Glutamatergic neuron (in vitro differentiated cells): ENCODE results near the gene HOXB4. TPM values are rescaled to one million over a fixed set of nuclear protein-coding genes. Genes with fewer than 3 reads are reported as not detected.

Source experiments
- DNase-seq: peaks from one replicate; pipeline ENCODE4 v3.0.0; 2022
- H3K27ac Mint-ChIP-seq: one replicate; pipeline ENCODE4 v1.8.0; 2020; ENCODE audit warnings: mild to moderate bottlenecking, mixed read lengths, inconsistent platforms; ENCODE audit not compliant: unreplicated experiment
- H3K27me3 Mint-ChIP-seq: one replicate; pipeline ENCODE4 v1.8.0; 2020; ENCODE audit warnings: mild to moderate bottlenecking, moderate library complexity, mixed read lengths, inconsistent platforms; ENCODE audit not compliant: unreplicated experiment
- H3K36me3 Mint-ChIP-seq: one replicate; pipeline ENCODE4 v1.8.0; 2020; ENCODE audit warnings: mild to moderate bottlenecking, mixed read lengths, inconsistent platforms; ENCODE audit not compliant: unreplicated experiment
- H3K4me1 Mint-ChIP-seq: one replicate; pipeline ENCODE4 v1.8.0; 2020; ENCODE audit warnings: mild to moderate bottlenecking, low read depth, mixed read lengths, inconsistent platforms; ENCODE audit not compliant: unreplicated experiment
- H3K4me3 Mint-ChIP-seq: one replicate; pipeline ENCODE4 v1.8.0; 2020; ENCODE audit warnings: mild to moderate bottlenecking, mixed read lengths, inconsistent platforms; ENCODE audit not compliant: unreplicated experiment
- H3K9me3 Mint-ChIP-seq: one replicate; pipeline ENCODE4 v1.8.0; 2020; ENCODE audit warnings: mild to moderate bottlenecking, moderate library complexity, mixed read lengths, inconsistent platforms; ENCODE audit not compliant: unreplicated experiment
- total RNA-seq: library from RNA; stranded (reverse); fragmentation: NEBNext Ultra II Directional; extraction: Animal tissue kit (Norgen Biotek cat#: 25700); gene quantifications from one replicate; pipeline ENCODE4 v1.2.1, GENCODE V29; 2021; ENCODE audit not compliant: unreplicated experiment
- TF ChIP-seq, protein P1 (sequence below): fragments of 200-600 bp; sonication (generic); IDR thresholded peaks from one replicate; pipeline ENCODE4 v1.5.0; 2021; ENCODE audit not compliant: partially characterized antibody, unreplicated experiment

Gene HOXB4
- total RNA-seq, 1 donor from 2014 or later, result not detected

DNA sequence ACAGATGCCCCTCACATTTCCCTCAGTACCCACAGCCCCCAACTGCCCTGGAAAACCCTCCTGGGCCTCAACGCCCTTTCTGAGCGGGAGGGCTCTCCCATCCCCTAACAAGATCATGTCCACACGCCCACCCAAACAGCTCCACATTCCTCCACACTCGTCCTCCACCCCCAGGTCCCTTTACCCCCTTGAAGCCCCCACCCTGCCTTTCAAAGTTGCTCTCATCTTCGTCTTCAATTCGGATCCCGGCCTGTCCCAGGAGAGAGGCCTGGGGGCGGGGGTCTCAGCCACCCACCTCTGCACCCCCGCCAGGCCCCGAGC, 14.3 kb downstream of the HOXB4 start:
- peak overlapping the region; percentile 26 for H3K4me3 Mint-ChIP-seq
- TF ChIP-seq, protein P1, sequence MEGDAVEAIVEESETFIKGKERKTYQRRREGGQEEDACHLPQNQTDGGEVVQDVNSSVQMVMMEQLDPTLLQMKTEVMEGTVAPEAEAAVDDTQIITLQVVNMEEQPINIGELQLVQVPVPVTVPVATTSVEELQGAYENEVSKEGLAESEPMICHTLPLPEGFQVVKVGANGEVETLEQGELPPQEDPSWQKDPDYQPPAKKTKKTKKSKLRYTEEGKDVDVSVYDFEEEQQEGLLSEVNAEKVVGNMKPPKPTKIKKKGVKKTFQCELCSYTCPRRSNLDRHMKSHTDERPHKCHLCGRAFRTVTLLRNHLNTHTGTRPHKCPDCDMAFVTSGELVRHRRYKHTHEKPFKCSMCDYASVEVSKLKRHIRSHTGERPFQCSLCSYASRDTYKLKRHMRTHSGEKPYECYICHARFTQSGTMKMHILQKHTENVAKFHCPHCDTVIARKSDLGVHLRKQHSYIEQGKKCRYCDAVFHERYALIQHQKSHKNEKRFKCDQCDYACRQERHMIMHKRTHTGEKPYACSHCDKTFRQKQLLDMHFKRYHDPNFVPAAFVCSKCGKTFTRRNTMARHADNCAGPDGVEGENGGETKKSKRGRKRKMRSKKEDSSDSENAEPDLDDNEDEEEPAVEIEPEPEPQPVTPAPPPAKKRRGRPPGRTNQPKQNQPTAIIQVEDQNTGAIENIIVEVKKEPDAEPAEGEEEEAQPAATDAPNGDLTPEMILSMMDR, result no peak
- no peak for DNase-seq
- no peaks in the 10 kb centered on the region for H3K36me3 Mint-ChIP-seq
- no peak overlapping the region for H3K27ac Mint-ChIP-seq
- H3K9me3 Mint-ChIP-seq, result peaks cover 8% of the 10 kb centered on the region
- peaks cover 3% of the 10 kb centered on the region for H3K4me1 Mint-ChIP-seq
- peaks cover 37% of the 10 kb centered on the region for H3K27me3 Mint-ChIP-seq

DNA sequence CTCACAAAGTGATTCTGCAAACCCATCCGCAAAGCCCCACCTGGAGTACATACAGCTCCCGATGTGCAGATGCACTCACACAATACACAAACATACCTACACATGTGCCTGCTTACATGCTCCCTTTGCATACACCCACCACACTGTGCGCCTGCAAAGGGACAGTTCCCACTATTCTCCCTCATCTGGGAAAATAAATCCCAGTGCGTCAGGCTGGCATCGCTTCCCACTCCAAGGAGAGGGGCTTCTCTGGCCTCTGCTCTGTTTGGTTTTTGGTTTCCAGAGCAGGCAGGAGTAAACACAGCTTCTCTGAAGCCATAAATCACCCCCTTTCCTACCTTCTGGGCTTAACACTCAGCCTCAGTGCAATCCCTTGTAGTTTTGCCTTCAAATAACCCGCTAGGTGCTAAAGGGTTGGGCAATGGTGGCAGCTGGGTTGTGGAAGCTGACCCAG, 14.7 kb downstream of the HOXB4 start:
- H3K27me3 Mint-ChIP-seq, result peaks cover 38% of the 10 kb centered on the region
- peaks cover 7% of the 10 kb centered on the region for H3K9me3 Mint-ChIP-seq
- peak overlapping the region; percentile 26 for H3K4me3 Mint-ChIP-seq
- DNase-seq, result no peak
- H3K27ac Mint-ChIP-seq, result no peak overlapping the region
- no peaks in the 10 kb centered on the region for H3K36me3 Mint-ChIP-seq
- peaks cover 3% of the 10 kb centered on the region for H3K4me1 Mint-ChIP-seq
- TF ChIP-seq, protein P1, result no peak

DNA sequence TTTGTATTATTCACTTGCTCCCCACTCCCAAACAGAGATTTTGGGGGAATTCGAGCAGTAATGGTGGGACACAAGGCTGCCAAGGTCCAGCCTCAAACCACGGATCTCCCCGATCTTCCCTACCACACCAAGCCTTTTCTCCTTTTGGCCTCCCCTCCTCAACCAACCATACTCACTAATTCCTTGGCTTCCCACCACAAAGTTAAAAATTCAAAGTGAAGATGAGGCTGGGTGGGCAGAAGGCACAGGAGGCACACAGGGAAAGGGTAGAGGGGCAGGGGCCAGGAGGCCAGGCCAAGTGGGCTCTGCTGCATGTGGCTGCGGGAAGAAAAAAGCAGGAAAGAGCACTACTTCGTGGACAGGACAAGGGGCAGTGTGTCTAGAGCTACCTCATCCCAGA, 15.2 kb downstream of the HOXB4 start:
- no peak overlapping the region for H3K4me3 Mint-ChIP-seq
- TF ChIP-seq, protein P1, result no peak
- H3K27me3 Mint-ChIP-seq, result peaks cover 39% of the 10 kb centered on the region
- peaks cover 6% of the 10 kb centered on the region for H3K9me3 Mint-ChIP-seq
- H3K4me1 Mint-ChIP-seq, result peaks cover 3% of the 10 kb centered on the region
- H3K36me3 Mint-ChIP-seq, result no peaks in the 10 kb centered on the region
- no peak overlapping the region for H3K27ac Mint-ChIP-seq
- DNase-seq, result no peak

DNA sequence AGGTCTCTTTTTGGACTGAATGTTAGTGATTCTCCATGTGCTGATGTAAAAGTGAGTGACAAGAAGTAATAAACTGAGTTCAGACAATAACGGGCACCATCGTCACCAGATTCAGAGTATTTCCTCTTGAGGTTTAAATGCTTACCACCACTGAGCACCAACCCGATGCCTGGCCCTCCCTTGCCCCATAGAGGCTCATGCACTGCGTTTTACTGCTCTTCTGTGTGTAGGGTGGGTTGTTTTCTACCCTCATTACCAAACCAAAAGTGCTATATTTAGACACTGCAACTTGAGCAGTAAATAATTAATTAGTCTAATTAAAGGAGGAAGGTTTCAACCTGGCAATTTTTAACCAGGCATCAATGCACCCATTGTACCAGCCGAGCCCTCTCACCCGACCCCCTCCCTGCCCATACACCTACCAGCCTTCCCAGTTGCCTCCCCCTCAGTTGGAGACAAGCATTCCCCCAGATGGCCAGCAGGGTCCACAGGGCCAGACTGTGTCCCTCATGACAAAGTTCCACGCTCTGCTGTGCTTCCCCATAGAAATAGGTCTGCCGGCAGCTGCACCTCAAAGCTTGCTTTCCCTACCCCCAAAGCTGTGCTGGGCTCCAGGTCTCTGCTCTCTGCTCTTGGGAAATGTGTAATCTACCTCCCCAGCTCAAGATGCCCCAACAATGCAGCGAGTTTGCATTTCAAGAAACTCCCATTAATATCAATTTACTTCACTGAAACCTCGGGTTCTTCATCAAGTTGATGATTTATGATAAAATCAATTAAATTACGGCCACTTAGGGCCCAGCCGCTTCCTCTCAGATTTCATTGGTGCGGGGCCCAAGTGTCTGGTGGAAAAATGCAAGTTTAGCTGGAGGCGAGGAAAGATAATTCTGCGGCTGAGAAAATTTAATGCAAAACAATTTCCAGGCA, 16.0 kb downstream of the HOXB4 start:
- H3K4me1 Mint-ChIP-seq, result peaks cover 3% of the 10 kb centered on the region
- no peaks in the 10 kb centered on the region for H3K36me3 Mint-ChIP-seq
- H3K4me3 Mint-ChIP-seq, result no peak overlapping the region
- TF ChIP-seq, protein P1, result peak; percentile 16
- no peak overlapping the region for H3K27ac Mint-ChIP-seq
- H3K27me3 Mint-ChIP-seq, result peaks cover 40% of the 10 kb centered on the region
- H3K9me3 Mint-ChIP-seq, result peaks cover 6% of the 10 kb centered on the region
- DNase-seq, result no peak
